ENCODE data around the gene ADGRL1. TPM values are rescaled to one million over a fixed set of nuclear protein-coding genes. Genes with fewer than 3 reads are reported as not detected.

ADGRL1 gene
- total RNA-seq, 1 experiment from 2014 or later, result 88.6 TPM

- TF ChIP-seq REST (IDR thresholded peaks at IDR 0.05; ENCODE audit: low read depth) (no peak), ZNF274 (IDR thresholded peaks at IDR 0.05; ENCODE audit: low read depth, low read length) (no peak)
- TF ChIP-seq, protein P1, sequence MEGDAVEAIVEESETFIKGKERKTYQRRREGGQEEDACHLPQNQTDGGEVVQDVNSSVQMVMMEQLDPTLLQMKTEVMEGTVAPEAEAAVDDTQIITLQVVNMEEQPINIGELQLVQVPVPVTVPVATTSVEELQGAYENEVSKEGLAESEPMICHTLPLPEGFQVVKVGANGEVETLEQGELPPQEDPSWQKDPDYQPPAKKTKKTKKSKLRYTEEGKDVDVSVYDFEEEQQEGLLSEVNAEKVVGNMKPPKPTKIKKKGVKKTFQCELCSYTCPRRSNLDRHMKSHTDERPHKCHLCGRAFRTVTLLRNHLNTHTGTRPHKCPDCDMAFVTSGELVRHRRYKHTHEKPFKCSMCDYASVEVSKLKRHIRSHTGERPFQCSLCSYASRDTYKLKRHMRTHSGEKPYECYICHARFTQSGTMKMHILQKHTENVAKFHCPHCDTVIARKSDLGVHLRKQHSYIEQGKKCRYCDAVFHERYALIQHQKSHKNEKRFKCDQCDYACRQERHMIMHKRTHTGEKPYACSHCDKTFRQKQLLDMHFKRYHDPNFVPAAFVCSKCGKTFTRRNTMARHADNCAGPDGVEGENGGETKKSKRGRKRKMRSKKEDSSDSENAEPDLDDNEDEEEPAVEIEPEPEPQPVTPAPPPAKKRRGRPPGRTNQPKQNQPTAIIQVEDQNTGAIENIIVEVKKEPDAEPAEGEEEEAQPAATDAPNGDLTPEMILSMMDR (IDR thresholded peaks at IDR 0.05 in 2 of 3, conservative IDR thresholded peaks at IDR 0.05 in 1 of 3; ENCODE audit: borderline replicate concordance in 1 of 3, insufficient read depth in 1 of 3, low read depth in 2 of 3, low read length in 2 of 3), result no peak
Observed at GRCh38 chr19:14150770-14151661, 55.0 kb downstream of the ADGRL1 start (continued).

- ChIA-PET CTCF (no interaction called here), RAD21 (ENCODE audit: low non-redundant PET in 1 of 2, low total read pairs in 2 of 2, uncharacterized antibody in 2 of 2, unreplicated experiment in 2 of 2) (no interaction called here), POLR2A (interaction anchor here (0.8 kb wide), 1 partner anchor 14 kb away, joined by 4 read pairs; the partner anchor contains the start of gene ASF1B)
- no TSS peak for BruUV-seq (replicated peaks)
- H3K27ac ChIP-seq (ENCODE audit: low read depth, low read length), result no peak overlapping the region
- no peak overlapping the region for H3K4me3 ChIP-seq (replicated peaks in 1 of 2; ENCODE audit: low read depth in 1 of 2, low read length in 2 of 2)
- H3K27me3 ChIP-seq (ENCODE audit: insufficient read depth, low read length), result no peaks in the 10 kb centered on the region
- H3K36me3 ChIP-seq (ENCODE audit: control insufficient read depth in 1 of 2, insufficient read depth in 2 of 2, low read length in 2 of 2), result peaks cover 15 to 23% of the 10 kb centered on the region in 2 experiments
- H3K79me2 ChIP-seq (ENCODE audit: insufficient read depth, low read length), result no peaks in the 10 kb centered on the region
- ATAC-seq, result no peak
- H3K4me2 ChIP-seq (ENCODE audit: low read length), result no peak overlapping the region
- H3K9me3 ChIP-seq (ENCODE audit: control insufficient read depth in 1 of 2, insufficient read depth in 1 of 2, low read depth in 1 of 2, low read length in 2 of 2), result no peaks in the 10 kb centered on the region
- H3K4me1 ChIP-seq (ENCODE audit: control insufficient read depth in 1 of 2, insufficient read depth in 2 of 2, low read length in 2 of 2), result peaks cover 5 to 15% of the 10 kb centered on the region in 2 experiments; a peak in 3 of 4 replicates
- TF ChIP-seq SRF (IDR thresholded peaks at IDR 0.05; ENCODE audit: low read depth), result no peak
- H4K20me1 ChIP-seq (ENCODE audit: insufficient read depth), result no peaks in the 10 kb centered on the region
- DNase-seq (ENCODE audit: low read depth, low spot score), result no peak
- no peak overlapping the region for H3K9ac ChIP-seq (ENCODE audit: low read length)
- H3K9me2 ChIP-seq (ENCODE audit: insufficient read depth), result no peaks in the 10 kb centered on the region
- intact Hi-C loops (cut with micrococcal nuclease), result no loop called here
- H2AFZ ChIP-seq (ENCODE audit: low read depth, low read length, poor library complexity, severe bottlenecking), result no peak overlapping the region
Observed at GRCh38 chr19:14150041-14150769, 55.8 kb downstream of the ADGRL1 start.
